CD4-positive, CD25-positive, alpha-beta regulatory T cell (primary cell): ENCODE results near the gene GUSB. TPM values are rescaled to one million over a fixed set of nuclear protein-coding genes. Genes with fewer than 3 reads are reported as not detected.
"Not testable (repeated sequence)": the region's sequence is repeated elsewhere in the genome, so short reads cannot be mapped to it uniquely, and the experiment has no call there.

Experiments used
- ATAC-seq, 2 donors: fragments of 150-1000 bp; cut with Tn5 transposase; one replicate each; pipeline ENCODE4 v1.10.0; 2021; ENCODE audit warnings: low read depth in 2 of 2, moderate number of reproducible peaks in 2 of 2, moderate library complexity in 1 of 2
- DNase-seq, 3 donors: peaks; one replicate each; pipeline versions ENCODE4 v3.0.0 to v3.0.0-alpha.2; 2012 to 2022; ENCODE audit warnings: mixed read lengths in 1 of 3
- H3K27ac ChIP-seq: one replicate; pipeline ENCODE4 v1.7.0; 2013; ENCODE audit warnings: mild to moderate bottlenecking, low read length; ENCODE audit not compliant: insufficient read depth, poor library complexity, severe bottlenecking
- H3K27me3 ChIP-seq: one replicate; pipeline ENCODE4 v1.7.0; 2013; ENCODE audit warnings: low read length; ENCODE audit not compliant: control insufficient read depth, insufficient read depth
- H3K36me3 ChIP-seq: one replicate; pipeline ENCODE4 v1.7.0; 2013; ENCODE audit warnings: mild to moderate bottlenecking, low read length, moderate library complexity; ENCODE audit not compliant: control insufficient read depth, insufficient read depth
- H3K4me1 ChIP-seq: 2 replicates; pipeline ENCODE4 v1.7.0; 2013; ENCODE audit warnings: mild to moderate bottlenecking, low read length; ENCODE audit not compliant: insufficient read depth, control insufficient read depth, poor library complexity, severe bottlenecking
- H3K4me3 ChIP-seq: one replicate; pipeline ENCODE4 v1.7.0; 2013; ENCODE audit warnings: low read depth, mild to moderate bottlenecking, low read length, moderate library complexity
- H3K9me3 ChIP-seq, 2 experiments: 1 replicate in 1 of 2; 2 replicates in 1 of 2; pipeline ENCODE4 v1.7.0; 2013; ENCODE audit warnings: low read length in 2 of 2, mild to moderate bottlenecking in 1 of 2, moderate library complexity in 1 of 2; ENCODE audit not compliant: control insufficient read depth in 2 of 2
- H3K27ac Mint-ChIP-seq, 3 donors: one replicate each; pipeline ENCODE4 v1.8.0; 2020 to 2022; ENCODE audit warnings: mild to moderate bottlenecking in 3 of 3, mixed read lengths in 3 of 3, moderate library complexity in 2 of 3
- H3K27me3 Mint-ChIP-seq: one replicate; pipeline ENCODE4 v1.8.0; 2022; ENCODE audit warnings: mild to moderate bottlenecking, mixed read lengths
- H3K36me3 Mint-ChIP-seq: one replicate; pipeline ENCODE4 v1.8.0; 2020; ENCODE audit warnings: mixed read lengths
- H3K4me1 Mint-ChIP-seq, 4 donors: one replicate each; pipeline ENCODE4 v1.8.0; 2020 to 2022; ENCODE audit warnings: mixed read lengths in 4 of 4, mild to moderate bottlenecking in 1 of 4
- H3K4me3 Mint-ChIP-seq, 4 donors: one replicate each; pipeline ENCODE4 v1.8.0; 2020 to 2022; ENCODE audit warnings: mild to moderate bottlenecking in 4 of 4, mixed read lengths in 4 of 4, moderate library complexity in 3 of 4
- H3K9me3 Mint-ChIP-seq, 7 donors: one replicate each; pipeline ENCODE4 v1.8.0; 2020 to 2022; ENCODE audit warnings: mixed read lengths in 7 of 7, mild to moderate bottlenecking in 3 of 7, moderate library complexity in 2 of 7
- polyA plus RNA-seq, 4 donors: library from polyadenylated mRNA; unstranded; fragments of 300-500 nt; fragmentation: Illumina TruSeq; gene quantifications; one replicate each; pipeline ENCODE4 v1.2.3, GENCODE V29; 2021
- total RNA-seq: library from RNA; stranded (reverse); gene quantifications from one replicate; pipeline ENCODE4 v1.2.3, GENCODE V29; 2022

The GUSB gene
- total and polyA plus RNA-seq, 5 donors from 2014 or later, result 39.9 to 66.4 (median 52.1) TPM

DNA sequence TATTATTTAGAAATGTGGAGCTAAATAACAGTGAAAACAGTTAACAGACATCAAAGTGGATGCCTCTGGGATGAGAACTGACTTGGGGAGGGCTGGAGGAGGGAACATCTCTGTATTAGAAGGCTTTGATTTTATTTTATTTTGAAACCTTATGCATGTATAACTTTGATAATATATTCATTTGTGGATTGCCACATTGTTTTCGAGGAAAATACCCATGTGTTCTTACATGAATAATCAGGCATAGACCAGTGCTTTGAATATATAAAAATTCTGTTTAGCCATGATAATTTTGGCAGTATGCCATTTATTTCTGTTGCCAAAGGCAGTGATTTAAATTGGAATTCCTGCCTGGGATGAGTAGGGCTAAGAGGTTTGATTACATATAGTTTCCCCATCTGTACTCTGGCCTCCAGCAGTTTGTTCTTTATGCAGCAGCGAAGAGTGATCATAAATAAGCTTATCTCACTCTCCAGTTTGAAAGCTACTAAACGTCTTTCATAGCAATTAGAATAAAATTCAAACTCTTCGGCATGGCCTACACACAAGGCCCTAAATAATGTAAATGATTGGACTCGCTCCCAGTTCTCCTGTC is 18.9 kb upstream of the GUSB start:
- H3K27me3 Mint-ChIP-seq, H3K9me3 Mint-ChIP-seq, H3K4me1 ChIP-seq, H3K4me1 Mint-ChIP-seq, H3K4me3 Mint-ChIP-seq, H3K27me3 ChIP-seq, H3K27ac Mint-ChIP-seq, H3K9me3 ChIP-seq, H3K27ac ChIP-seq, H3K36me3 ChIP-seq, ATAC-seq, H3K4me3 ChIP-seq, H3K36me3 Mint-ChIP-seq, DNase-seq: not testable (repeated sequence)

DNA sequence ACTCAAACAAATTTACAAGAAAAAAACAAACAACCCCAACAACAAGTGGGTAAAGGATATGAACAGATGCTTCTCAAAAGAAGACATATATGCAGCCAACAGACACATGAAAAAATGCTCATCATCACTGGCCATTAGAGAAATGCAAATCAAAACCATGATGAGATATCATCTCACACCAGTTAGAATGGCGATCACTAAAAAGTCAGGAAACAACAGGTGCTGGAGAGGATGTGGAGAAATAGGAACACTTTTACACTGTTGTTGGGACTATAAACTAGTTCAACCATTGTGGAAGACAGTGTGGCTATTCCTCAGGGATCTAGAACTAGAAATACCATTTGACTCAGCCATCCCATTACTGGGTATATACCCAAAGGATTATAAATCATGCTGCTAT is 13.0 kb upstream of the GUSB start:
- not testable (repeated sequence) for H3K36me3 ChIP-seq, H3K9me3 ChIP-seq, H3K36me3 Mint-ChIP-seq, DNase-seq, H3K4me1 Mint-ChIP-seq, H3K9me3 Mint-ChIP-seq, H3K4me3 ChIP-seq, H3K27me3 ChIP-seq, H3K27ac ChIP-seq, ATAC-seq, H3K4me3 Mint-ChIP-seq, H3K4me1 ChIP-seq, H3K27ac Mint-ChIP-seq
- H3K27me3 Mint-ChIP-seq, result peaks cover 14% of the 10 kb centered on the region

- H3K4me1 Mint-ChIP-seq, result no peaks in the 10 kb centered on the region
- no peak for ATAC-seq
Measured at GRCh38 chr7:65992526-65992925, 10.5 kb upstream of the GUSB start.

GRCh38 chr7:65991829-65992228 is 9.8 kb upstream of the GUSB start:
- H3K9me3 Mint-ChIP-seq, H3K4me3 Mint-ChIP-seq, H3K9me3 ChIP-seq, H3K4me1 ChIP-seq, H3K27me3 ChIP-seq, H3K27ac Mint-ChIP-seq, H3K4me3 ChIP-seq, H3K36me3 ChIP-seq, DNase-seq, H3K4me1 Mint-ChIP-seq, ATAC-seq, H3K36me3 Mint-ChIP-seq, H3K27ac ChIP-seq: not testable (repeated sequence)
- peaks cover 14% of the 10 kb centered on the region for H3K27me3 Mint-ChIP-seq

More at GRCh38 chr7:65992526-65992925, 10.5 kb upstream of the GUSB start:
- Mint-ChIP-seq H3K27me3 (peaks cover 14% of the 10 kb centered on the region), H3K27ac (no peak overlapping the region), H3K9me3 (no peaks in the 10 kb centered on the region), H3K36me3 (no peaks in the 10 kb centered on the region), H3K4me3 (no peak overlapping the region)
- Histone ChIP-seq H3K4me1 (no peaks in the 10 kb centered on the region), H3K27me3 (no peaks in the 10 kb centered on the region), H3K9me3 (no peaks in the 10 kb centered on the region), H3K36me3 (no peaks in the 10 kb centered on the region), H3K27ac (no peak overlapping the region), H3K4me3 (no peak overlapping the region)
- no peak for DNase-seq

- Mint-ChIP-seq H3K27ac (no peak overlapping the region), H3K27me3 (peaks cover 8% of the 10 kb centered on the region), H3K4me1 (no peaks in the 10 kb centered on the region), H3K36me3 (no peaks in the 10 kb centered on the region), H3K4me3 (no peak overlapping the region), H3K9me3 (no peaks in the 10 kb centered on the region)
- no peaks in the 10 kb centered on the region for H3K27me3 ChIP-seq
- no peaks in the 10 kb centered on the region for H3K36me3 ChIP-seq
- no peak for ATAC-seq
- no peak overlapping the region for H3K4me3 ChIP-seq
- H3K27ac ChIP-seq, result no peak overlapping the region
- no peaks in the 10 kb centered on the region for H3K4me1 ChIP-seq
- H3K9me3 ChIP-seq, result no peaks in the 10 kb centered on the region
- no peak for DNase-seq
Measured at GRCh38 chr7:65989694-65990080, 7.7 kb upstream of the GUSB start.

- not testable (repeated sequence) for DNase-seq, ATAC-seq, H3K27ac ChIP-seq, H3K36me3 Mint-ChIP-seq, H3K36me3 ChIP-seq, H3K4me1 Mint-ChIP-seq, H3K4me1 ChIP-seq, H3K27me3 ChIP-seq, H3K27me3 Mint-ChIP-seq, H3K4me3 ChIP-seq, H3K9me3 ChIP-seq, H3K9me3 Mint-ChIP-seq, H3K4me3 Mint-ChIP-seq, H3K27ac Mint-ChIP-seq
Measured at GRCh38 chr7:65988503-65988902, 6.5 kb upstream of the GUSB start.

- Mint-ChIP-seq H3K27ac (no peak overlapping the region), H3K27me3 (peaks cover 8% of the 10 kb centered on the region), H3K4me3 (no peak overlapping the region), H3K36me3 (no peaks in the 10 kb centered on the region), H3K9me3 (no peaks in the 10 kb centered on the region), H3K4me1 (no peaks in the 10 kb centered on the region)
- Histone ChIP-seq H3K27ac (no peak overlapping the region), H3K36me3 (no peaks in the 10 kb centered on the region), H3K27me3 (no peaks in the 10 kb centered on the region), H3K4me1 (no peaks in the 10 kb centered on the region), H3K9me3 (no peaks in the 10 kb centered on the region), H3K4me3 (no peak overlapping the region)
- ATAC-seq (no peak), DNase-seq (no peak)
Measured at GRCh38 chr7:65988084-65988483, 6.1 kb upstream of the GUSB start.

DNA sequence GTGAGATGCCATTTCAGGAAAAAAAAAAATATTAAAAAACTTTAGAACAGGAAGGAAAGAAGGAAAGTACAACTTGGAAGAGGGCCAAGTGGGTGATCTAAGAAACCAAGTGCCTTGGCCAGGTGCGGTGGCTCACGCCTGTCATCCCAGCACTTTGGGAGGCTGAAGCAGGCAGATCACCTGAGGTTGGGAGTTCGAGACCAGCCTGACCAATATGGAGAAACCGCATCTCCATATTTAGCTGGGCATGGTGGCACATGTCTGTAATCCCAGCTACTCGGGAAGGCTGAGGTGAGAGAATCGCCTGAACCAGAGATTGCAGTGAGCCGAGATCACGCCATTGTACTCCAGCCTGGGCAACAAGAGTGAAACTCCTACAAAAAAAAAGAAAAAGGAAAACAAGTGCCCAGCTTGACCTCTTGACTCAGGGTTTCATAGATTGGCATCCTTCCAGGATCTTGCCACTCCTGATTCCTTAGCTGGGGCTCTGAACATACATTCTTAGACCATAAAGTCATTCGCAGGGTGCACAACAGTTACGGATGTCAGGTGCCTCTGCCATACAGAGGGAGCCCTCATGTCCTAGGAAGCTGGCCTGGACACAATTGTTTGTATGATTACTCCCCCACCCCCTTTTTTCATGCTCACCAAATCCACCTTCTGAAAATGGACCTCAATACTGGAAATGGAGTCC is 2.1 kb upstream of the GUSB start:
- Mint-ChIP-seq H3K36me3 (no peaks in the 10 kb centered on the region), H3K4me3 (no peak overlapping the region), H3K27ac (no peak overlapping the region), H3K4me1 (peaks cover 0 to 15% (median 10%) of the 10 kb centered on the region in 4 donors), H3K9me3 (no peaks in the 10 kb centered on the region), H3K27me3 (no peaks in the 10 kb centered on the region)
- DNase-seq (no peak), ATAC-seq (no peak)
- H3K4me1 ChIP-seq, result peaks cover 21% of the 10 kb centered on the region
- H3K9me3 ChIP-seq, result no peaks in the 10 kb centered on the region
- H3K36me3 ChIP-seq, result peaks cover 4% of the 10 kb centered on the region
- no peak overlapping the region for H3K27ac ChIP-seq
- H3K4me3 ChIP-seq, result no peak overlapping the region
- no peaks in the 10 kb centered on the region for H3K27me3 ChIP-seq
